DND-41 (cell line): ENCODE measurements around the gene EPC2.

Source experiments
- EZH2 ChIP-seq: IDR thresholded peaks from 3 replicates; pipeline ENCODE4 v1.6.1; 2012; ENCODE audit warnings: borderline replicate concordance, low read depth, mild to moderate bottlenecking, moderate library complexity, low read length, inconsistent platforms; ENCODE audit not compliant: severe bottlenecking
- TF ChIP-seq, protein P1 (sequence below): IDR thresholded peaks from 2 replicates; pipeline ENCODE4 v1.5.1; 2012; ENCODE audit warnings: borderline replicate concordance, low read length, moderate library complexity, mild to moderate bottlenecking; ENCODE audit not compliant: poor library complexity, severe bottlenecking; ENCODE audit errors: extremely low read depth

- TF ChIP-seq, protein P1, sequence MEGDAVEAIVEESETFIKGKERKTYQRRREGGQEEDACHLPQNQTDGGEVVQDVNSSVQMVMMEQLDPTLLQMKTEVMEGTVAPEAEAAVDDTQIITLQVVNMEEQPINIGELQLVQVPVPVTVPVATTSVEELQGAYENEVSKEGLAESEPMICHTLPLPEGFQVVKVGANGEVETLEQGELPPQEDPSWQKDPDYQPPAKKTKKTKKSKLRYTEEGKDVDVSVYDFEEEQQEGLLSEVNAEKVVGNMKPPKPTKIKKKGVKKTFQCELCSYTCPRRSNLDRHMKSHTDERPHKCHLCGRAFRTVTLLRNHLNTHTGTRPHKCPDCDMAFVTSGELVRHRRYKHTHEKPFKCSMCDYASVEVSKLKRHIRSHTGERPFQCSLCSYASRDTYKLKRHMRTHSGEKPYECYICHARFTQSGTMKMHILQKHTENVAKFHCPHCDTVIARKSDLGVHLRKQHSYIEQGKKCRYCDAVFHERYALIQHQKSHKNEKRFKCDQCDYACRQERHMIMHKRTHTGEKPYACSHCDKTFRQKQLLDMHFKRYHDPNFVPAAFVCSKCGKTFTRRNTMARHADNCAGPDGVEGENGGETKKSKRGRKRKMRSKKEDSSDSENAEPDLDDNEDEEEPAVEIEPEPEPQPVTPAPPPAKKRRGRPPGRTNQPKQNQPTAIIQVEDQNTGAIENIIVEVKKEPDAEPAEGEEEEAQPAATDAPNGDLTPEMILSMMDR: no peak
- TF ChIP-seq EZH2: no peak
These were observed 48.5 kb upstream of the EPC2 start for GRCh38 chr2:148596018-148596417.
